ENCODE results near the gene AHCYL1.

The AHCYL1 gene

DNA sequence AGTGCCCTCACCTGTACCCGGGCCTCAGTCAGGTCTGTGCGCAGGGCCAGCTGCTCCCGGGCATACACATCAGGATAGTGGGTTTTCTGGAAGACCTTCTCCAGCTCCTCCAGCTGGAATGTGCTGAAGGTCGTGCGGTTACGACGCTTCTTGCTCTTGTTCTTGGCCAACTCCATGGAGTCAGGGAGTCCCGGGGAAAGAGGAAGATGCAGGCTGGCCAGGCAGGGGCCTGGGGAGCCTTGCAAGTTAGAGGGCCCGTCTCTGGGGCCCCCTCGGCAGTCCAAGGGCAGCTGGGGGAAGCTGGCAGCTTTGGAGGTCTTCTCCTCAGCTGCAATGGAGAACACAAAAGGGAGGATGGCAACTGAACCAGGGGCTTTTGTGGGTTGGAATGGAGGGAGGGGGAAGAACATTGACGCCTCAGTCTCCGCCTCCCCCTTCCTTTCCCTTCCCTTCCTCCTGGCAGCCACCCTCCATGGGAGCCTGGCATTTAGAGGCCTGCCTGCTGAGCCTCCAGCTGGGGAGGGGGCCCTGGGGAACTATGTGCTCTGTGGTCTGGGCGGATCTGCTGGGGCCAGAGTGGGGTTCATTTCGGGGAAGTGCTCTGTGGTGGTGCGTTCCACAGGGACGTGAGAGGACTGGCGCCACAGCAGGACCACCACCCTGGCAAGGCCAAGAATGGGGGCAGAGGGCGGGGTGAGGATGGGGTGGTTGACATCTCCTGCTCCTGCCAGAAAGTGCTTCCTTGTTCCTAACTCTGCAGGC is 80.2 kb downstream of the AHCYL1 start:
- no peak for DNase-seq

DNA sequence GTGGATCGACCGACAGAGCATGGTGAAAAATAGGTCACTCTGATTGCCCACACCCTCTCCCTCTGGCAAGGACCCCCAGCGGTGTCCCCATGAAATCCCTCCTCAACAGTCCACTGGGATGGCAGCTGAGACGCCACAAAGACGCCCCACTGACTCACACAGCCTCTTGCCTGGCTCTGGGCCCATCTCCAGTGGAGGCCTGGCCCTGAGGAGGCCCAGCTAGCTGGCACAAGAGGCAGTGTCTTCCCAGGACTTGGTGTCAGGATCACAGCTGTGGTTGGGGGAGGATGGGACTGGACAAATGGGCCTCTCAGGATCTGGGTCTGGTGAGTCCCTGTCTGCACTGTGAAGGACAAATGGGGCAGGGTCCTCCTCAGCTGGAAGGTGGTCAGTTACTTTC is 81.3 kb downstream of the AHCYL1 start:
- DNase-seq: no peak

DNA sequence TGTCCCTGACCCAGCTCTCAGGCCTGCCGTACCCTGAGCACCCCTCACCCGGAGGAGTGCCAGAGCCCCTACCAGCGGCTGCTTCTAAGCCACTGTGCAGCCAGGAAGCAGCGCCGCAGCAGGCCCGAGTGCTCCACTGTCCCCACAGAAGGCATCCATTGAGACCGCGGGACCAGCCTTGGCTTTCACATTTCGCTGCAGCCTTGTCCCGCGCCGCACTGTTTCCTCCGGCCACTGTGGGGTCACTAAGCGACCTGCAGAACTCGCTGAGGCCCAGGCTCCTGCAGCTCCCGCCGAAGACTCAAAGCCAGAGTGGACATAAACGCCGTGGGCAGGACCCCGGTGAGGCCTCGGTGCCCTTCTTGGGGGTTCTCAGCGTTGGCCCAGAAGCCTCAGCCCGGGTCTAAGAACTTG is 82.9 kb downstream of the AHCYL1 start:
- no peak for DNase-seq

DNA sequence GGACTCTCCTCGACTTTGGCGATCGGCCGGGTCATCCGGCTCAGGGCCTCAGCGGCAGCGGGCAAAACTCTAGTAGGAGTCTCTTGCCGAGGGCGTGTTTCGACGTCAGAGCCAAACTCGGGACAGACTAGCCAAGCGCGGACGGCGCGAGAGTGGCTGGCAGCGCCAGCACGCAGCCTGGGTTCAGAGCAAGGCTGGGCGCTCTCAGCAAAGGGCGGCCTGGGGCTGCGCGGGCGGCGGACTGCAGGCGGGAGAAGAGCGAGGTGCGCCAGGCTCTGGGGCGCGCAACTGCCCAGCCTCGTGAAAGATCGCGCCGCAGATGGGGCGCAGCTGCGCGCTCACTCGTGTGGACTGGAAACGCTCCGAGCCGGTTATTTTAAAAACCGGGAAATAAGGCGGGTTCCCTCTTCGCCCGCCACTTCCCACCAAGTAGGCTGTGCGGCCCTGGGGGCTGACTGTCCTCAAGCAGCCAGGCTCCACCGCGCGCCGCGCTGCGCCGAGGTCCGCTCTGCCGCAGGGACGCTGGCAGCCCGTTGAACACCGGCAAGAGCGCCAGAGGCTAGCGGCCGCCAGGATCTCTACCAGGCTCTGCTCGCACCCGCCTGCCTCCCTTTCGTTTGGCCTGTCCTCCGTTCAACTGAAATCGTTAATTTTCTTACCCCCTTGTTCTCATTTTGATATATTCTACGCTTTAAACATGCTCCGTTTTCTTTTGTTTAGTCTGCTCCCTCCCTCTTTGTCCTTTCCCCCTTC is 83.5 kb downstream of the AHCYL1 start:
- no peak for DNase-seq

DNA sequence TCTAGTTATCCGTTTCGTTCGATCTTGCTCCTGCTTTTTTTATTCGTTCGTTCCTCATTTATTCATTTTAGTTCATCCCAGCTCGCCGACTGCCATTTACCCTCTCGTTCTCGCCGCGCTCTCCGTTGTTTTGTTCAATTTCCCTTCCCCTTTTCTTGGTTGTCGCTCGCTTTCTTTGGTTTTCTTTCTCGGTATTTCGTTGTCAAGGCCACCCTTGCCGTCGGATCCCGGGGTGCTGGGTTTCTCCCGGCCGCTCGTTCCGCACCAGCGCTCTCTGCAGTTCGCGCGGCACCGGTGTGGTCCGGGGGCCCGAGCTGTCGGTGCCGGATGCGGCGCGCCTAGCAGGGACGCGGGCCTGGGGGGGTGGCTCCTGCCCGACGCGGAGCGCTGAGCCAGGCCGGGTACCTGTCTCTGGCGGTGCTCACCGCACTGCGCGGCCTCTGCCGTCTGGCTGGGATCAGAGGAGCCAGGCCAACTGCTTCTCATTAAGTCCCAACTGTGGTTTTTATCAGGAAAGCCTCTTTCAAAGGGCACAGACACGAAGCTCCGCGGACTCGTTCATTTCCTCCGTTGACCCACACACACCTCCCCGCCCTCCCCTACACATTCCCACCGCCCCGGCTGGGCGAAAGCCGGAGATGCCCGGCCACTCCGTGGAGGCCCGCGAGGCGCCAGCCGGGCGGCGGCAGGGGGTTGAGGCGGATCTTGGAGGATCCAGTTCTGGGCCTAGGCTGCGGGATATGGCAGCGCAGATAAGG is 84.3 kb downstream of the AHCYL1 start:
- no peak for DNase-seq

DNA sequence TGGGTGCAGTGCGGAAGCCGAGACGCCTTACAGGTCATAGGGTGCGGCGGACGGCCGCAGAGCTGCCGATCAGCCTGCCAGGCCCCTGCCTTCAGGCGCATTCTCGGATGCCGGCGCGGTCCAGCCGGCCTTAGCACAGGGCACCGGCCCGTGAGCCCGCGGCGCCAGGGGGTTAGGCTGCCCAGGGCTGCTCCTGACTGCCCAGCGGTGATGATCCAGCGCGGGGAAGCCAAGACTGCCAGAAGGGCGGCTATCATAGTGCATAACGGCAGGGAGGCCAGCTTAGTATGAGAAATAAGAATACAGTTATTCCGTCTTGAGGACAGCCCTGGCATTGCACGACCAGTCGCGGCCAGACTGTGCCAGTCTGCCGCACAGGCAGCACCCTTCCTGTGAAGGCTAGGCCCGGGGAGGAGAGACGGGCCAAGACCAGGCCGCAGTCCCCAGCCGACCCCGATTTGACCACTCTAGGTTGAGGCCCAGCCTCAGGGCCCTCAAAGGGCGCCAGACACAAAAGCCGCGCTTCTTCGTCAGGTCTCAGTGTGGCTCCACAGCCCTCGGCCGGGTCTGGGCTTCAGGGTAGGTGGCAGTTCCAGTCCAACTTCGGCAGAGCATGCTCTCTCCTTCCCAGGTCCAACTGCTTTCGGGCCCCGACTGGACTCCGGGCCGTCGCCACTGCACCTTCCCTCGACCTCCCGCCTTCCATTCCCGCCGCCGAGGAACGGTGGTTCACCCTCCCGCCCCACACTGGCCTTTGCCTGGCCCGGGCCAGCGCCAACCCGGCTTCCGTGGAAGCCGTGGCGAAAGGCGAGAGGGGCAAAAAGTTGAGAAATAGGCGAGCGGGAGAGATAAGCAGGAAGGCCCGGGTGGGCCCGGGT is 85.1 kb downstream of the AHCYL1 start:
- DNase-seq: no peak

DNA sequence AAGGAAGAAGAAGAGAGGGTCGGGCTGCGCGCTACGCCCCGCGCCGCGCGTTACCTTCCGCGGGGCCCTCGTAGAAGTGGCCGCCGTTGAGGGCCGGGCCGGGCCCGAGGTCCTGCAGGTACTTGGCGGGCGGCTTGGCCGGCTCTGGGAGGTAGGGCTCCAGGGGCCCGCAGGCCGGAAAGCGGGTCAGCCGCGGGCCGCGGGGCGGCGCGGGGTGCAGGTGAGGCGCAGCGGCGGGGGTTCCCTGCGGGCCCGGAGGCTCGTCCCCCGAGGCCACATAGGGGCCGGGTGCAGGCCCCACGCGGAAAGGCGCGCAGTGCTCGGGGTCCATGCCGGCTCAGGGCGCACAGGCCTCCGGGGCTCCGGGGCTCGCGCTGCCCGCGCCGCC is 85.7 kb downstream of the AHCYL1 start:
- DNase-seq: no peak

DNA sequence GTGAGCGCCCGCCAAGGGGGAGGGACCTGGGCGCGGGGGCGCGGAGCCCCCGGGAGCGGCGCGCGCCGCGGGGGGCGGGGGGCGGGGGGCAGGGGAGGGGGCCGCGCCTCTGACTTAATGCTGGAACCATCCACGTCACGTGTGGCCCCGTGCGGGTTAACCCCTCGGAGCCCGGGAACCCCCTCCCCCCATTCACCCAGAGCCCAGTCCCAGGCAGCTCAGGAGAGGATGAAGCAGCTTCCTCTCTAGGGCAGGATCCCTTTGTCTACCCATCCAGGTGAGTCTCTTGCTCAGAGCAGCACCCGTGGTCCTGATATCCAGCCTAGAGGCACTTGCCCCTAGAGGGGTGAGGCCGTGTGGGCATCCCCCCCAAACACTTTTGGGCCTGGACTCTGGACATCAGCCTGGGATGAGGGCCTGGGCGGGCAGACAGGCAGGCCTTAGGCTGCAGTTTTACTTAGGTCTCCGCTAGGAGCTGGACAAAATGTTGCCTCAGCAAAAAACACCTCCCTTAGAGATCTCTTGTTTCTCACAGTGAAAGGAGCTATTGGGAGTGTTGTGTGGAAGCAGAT is 86.2 kb downstream of the AHCYL1 start, which contains the start of gene ALX3:
Gene ALX3 (minus strand): TSS at position 2 of the 572 bp plus-strand sequence. CDS start 60 bp downstream, outside the sequence.
- no peak for DNase-seq
